IPS-18c (cell line): ENCODE measurements around the gene GPATCH8.

ENCODE experiments used
- H3K4me3 ChIP-seq: 2 replicates; pipeline ENCODE4 v1.7.0; 2013; ENCODE audit warnings: low read depth, mild to moderate bottlenecking, low read length, moderate library complexity; ENCODE audit not compliant: insufficient read depth
- H3K9me3 ChIP-seq: one replicate; pipeline ENCODE4 v1.6.1; 2013; ENCODE audit warnings: mild to moderate bottlenecking, low read length, moderate library complexity; ENCODE audit not compliant: control insufficient read depth, insufficient read depth

Gene GPATCH8

GRCh38 chr17:44358066-44358465 is 145.1 kb downstream of the GPATCH8 start:
- no peak overlapping the region for H3K4me3 ChIP-seq
- no peaks in the 10 kb centered on the region for H3K9me3 ChIP-seq

GRCh38 chr17:44356241-44356640 is 147.0 kb downstream of the GPATCH8 start:
- Histone ChIP-seq H3K9me3 (no peaks in the 10 kb centered on the region), H3K4me3 (no peak overlapping the region)

- Histone ChIP-seq H3K9me3 (no peaks in the 10 kb centered on the region), H3K4me3 (no peak overlapping the region)
Observed at GRCh38 chr17:44355642-44356099, 147.5 kb downstream of the GPATCH8 start.

- H3K4me3 ChIP-seq = peak overlapping the region; percentile 15; the same call in 1 of the 2 replicates
- no peaks in the 10 kb centered on the region for H3K9me3 ChIP-seq
Observed at GRCh38 chr17:44354582-44355561, 148.3 kb downstream of the GPATCH8 start.

- Histone ChIP-seq H3K4me3 (peak overlapping the region; percentile 49), H3K9me3 (no peaks in the 10 kb centered on the region)
Observed at GRCh38 chr17:44353672-44354331, 149.4 kb downstream of the GPATCH8 start.

GRCh38 chr17:44352828-44353671 is 150.2 kb downstream of the GPATCH8 start:
- Histone ChIP-seq H3K9me3 (no peaks in the 10 kb centered on the region), H3K4me3 (peak overlapping the region; percentile 49)

- no peak overlapping the region for H3K4me3 ChIP-seq
Observed at GRCh38 chr17:44351961-44352827, 151.0 kb downstream of the GPATCH8 start.

GRCh38 chr17:44351464-44351863 is 151.7 kb downstream of the GPATCH8 start:
- H3K9me3 ChIP-seq = no peaks in the 10 kb centered on the region
- H3K4me3 ChIP-seq = no peak overlapping the region

More at GRCh38 chr17:44351961-44352827, 151.0 kb downstream of the GPATCH8 start:
- H3K9me3 ChIP-seq = no peaks in the 10 kb centered on the region

GRCh38 chr17:44350733-44351226 is 152.4 kb downstream of the GPATCH8 start:
- no peaks in the 10 kb centered on the region for H3K9me3 ChIP-seq

GRCh38 chr17:44349553-44350070 is 153.6 kb downstream of the GPATCH8 start:
- H3K4me3 ChIP-seq = no peak overlapping the region

More at GRCh38 chr17:44350733-44351226, 152.4 kb downstream of the GPATCH8 start:
- no peak overlapping the region for H3K4me3 ChIP-seq

GRCh38 chr17:44348988-44349364 is 154.2 kb downstream of the GPATCH8 start:
- Histone ChIP-seq H3K4me3 (no peak overlapping the region), H3K9me3 (no peaks in the 10 kb centered on the region)

More at GRCh38 chr17:44349553-44350070, 153.6 kb downstream of the GPATCH8 start:
- H3K9me3 ChIP-seq = no peaks in the 10 kb centered on the region

GRCh38 chr17:44348234-44348987 is 154.8 kb downstream of the GPATCH8 start:
- Histone ChIP-seq H3K4me3 (no peak overlapping the region), H3K9me3 (no peaks in the 10 kb centered on the region)
